SH-SY5Y (cell line): ENCODE data around the gene PPM1H.

Source experiments
- GATA2 ChIP-seq: IDR thresholded peaks from 2 replicates; pipeline ENCODE4 v1.6.1; 2011; ENCODE audit warnings: mild to moderate bottlenecking, low read depth, low read length
- GATA3 ChIP-seq: IDR thresholded peaks from 2 replicates; pipeline ENCODE4 v1.6.1; 2011; ENCODE audit warnings: low read depth, mild to moderate bottlenecking, low read length, moderate library complexity

DNA sequence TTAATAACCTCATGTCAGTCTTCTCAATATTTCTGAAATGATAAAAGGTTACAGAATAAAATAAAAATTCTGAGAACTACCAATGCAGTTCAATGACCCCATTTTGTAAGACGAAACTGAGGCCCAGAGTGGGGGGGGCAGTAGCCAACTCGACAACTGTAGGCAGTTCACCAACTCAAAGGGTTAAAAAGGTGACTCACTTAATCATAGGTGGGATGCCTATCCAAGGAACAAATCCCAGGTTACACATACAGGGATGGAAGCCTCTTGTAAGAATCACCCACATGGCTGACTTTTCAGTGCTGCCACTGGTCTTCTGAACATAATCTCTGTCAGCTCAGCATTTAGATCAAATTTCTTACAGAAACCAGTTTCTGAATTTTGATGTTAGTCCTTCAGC, 10.9 kb downstream of the PPM1H start:
- TF ChIP-seq GATA2 (no peak), GATA3 (no peak)
